GM21528 (cell line): ENCODE measurements around the gene EPS15.
"Not testable (repeated sequence)": the region's sequence is repeated elsewhere in the genome, so short reads cannot be mapped to it uniquely, and the experiment has no call there.

ENCODE experiments used
- ATAC-seq: cut with Tn5 transposase; IDR thresholded peaks from one replicate; pipeline ENCODE4 v1.9.1; 2021; ENCODE audit warnings: mild to moderate bottlenecking, moderate library complexity; ENCODE audit not compliant: unreplicated experiment, low FRiP score

EPS15 gene

DNA sequence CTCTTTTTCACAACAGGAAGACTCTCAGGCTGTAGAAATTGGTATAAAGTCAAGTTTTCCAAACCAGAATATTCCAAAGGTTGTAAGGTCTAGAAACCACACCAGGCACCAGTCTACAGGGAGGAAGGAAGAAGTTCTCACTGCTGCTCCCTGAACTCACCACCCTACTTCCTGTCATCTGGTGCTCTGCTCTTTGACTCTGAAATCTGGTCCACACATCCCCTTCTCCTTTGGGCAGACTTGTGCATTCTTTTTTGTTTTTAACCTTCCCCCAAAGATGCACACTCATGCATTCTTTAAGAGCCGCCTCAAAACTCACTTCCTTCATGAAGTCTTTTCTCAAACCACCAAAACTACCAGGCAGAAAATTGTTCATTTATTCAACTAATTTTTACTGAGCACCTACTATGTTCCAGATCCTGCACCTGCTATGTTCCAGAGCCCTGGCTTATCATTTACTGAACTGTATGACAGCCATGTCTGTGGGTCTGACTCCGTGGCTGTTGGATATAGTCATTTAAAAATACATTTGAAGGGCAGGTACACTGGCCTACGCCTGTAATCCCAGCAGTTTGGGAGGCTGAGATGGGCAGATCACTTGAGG is 30.1 kb upstream of the EPS15 start:
- ATAC-seq = no peak

GRCh38 chr1:51543858-51544257 is 24.8 kb upstream of the EPS15 start:
- no peak for ATAC-seq

- ATAC-seq = no peak
Observed at GRCh38 chr1:51542158-51542953, 23.3 kb upstream of the EPS15 start.

DNA sequence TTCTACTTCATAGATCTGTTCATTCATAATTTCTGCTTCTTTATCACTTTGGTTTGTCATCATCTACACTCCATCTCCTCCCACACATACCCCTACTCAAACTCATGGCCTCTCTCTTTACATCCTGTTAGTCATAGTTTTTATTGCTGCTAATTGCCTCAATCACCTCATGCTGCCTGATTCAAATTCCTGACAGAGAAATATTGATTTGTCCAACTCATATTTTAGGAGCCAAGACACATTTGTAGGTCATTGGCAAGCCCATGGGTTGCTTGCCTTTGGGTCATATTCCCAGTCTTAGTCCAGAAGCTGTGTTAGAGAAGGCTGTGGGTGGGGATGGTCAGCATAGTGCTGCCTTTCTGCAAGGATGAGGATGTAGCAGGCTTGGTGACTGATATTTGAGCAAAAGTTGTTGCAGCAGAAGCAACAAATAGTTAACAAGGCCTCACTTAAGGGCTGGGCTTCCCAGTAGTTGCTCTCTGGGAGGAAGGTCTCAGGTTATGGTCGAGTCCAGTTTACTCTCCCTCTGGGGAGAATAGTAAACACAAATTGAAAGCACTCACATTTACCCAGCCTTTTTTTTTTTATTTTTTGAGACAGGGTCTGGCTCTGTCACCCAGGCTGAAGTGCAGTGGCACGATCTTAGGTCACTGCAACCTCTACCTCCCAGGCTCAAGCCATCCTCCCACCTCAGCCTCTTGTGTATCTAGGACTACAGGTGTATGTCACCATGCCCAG is 22.4 kb upstream of the EPS15 start:
- ATAC-seq = no peak

DNA sequence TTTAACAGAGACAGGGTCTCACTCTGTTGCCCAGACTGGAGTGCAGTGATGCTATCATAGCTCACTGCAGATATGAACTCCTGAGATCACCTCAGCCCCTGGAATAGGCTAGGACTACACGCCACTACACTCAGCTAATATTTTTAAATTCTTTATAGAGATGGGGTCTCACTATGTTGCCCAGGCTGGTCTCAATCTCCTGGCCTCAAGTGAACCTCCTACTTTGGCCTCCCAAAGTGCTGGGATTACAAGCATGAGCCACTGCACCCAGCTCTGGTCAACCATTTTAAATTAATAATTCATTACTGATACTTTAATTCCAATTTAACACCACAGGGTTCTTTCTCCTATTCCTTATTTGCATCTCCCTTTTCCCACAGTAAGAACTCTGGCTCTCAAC is 18.5 kb upstream of the EPS15 start:
- ATAC-seq = no peak

GRCh38 chr1:51535006-51535592 is 16.0 kb upstream of the EPS15 start:
- ATAC-seq = no peak

DNA sequence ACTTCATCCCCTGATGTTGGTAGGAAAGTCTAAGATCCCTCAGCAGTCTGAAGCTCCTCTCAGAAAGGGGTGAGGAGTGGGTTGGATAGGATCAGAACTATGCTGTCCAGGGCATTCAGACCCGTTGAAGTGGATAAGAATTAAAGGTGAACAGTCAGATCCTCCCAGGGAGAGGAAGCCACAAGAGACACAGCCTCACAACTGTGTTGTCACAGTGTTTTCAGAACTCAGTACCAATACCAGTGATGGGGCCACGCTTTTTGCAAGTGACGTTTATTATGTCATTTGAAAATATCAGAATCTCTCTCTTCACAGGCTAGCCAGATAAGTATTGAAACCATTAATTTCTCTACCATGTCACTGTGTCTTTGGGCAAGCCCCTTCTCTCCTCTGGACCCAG is 15.4 kb upstream of the EPS15 start:
- no peak for ATAC-seq

GRCh38 chr1:51532853-51533252 is 13.8 kb upstream of the EPS15 start:
- no peak for ATAC-seq

DNA sequence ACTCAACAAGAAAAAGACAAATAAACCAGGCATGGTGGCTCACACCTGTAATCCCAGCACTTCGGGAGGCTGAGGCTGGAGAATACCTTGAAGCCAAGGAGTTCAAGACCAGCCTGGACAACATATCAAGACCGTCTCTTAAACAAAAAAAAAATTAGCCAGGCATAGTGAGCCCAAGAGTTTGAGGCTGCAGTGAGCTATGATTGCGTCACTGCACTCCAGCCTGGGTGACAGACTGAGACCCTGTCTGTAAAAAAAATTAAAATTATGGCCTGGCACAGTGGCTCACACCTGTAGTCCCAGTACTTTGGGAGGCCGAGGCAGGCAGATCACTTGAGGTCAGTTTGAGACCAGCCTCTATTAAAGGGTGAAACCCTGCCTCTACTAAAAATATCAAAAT is 11.4 kb upstream of the EPS15 start:
- not testable (repeated sequence) for ATAC-seq

DNA sequence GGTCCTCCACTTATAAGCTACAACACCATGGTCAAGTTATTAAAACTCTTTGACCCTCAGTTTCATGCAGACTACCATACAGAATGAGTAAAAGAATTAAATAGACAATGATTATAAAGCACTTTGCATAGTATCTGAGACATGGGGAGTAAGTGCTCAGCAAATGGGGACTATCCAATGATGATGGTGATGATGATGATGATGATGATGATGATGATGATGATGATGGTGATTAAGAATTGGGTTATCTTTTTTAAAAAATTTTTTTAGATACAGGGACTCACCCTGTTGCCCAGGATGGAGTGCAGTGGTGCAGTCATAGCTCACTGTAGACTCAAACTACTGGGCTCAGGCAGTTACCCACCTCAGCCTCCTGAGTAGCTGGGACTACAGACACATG is 8.1 kb upstream of the EPS15 start:
- ATAC-seq = no peak

GRCh38 chr1:51526248-51526647 is 7.2 kb upstream of the EPS15 start:
- no peak for ATAC-seq

GRCh38 chr1:51525295-51525694 is 6.2 kb upstream of the EPS15 start:
- ATAC-seq = no peak

- ATAC-seq = no peak
Observed at GRCh38 chr1:51524817-51525216, 5.8 kb upstream of the EPS15 start.

- no peak for ATAC-seq
Observed at GRCh38 chr1:51523931-51524330, 4.9 kb upstream of the EPS15 start.

DNA sequence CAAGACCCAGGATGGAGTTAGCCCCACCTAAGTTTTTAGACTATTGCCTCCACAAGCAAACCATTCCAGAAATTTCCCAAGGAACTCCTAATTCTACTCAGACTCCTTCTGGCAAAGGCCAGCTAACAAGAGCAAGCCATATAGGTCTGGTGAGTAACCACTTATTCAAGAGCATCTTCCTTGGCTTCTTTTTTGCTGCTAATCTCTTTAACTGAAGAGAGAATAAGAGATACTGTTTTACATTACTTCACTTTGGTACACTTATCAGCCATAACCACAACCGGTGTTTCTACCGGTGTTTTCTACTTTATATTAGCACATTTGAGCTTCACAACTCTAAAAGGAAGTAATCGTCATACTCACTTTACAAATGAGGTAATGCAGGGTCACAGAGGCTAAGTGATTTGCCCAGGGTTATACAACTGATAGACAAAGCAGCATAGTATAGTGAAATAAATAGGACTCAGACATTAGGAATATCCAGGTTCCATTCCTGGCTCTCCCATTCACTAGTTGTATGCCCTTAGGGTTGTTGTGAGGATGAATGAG is 1.7 kb upstream of the EPS15 start:
- no peak for ATAC-seq

DNA sequence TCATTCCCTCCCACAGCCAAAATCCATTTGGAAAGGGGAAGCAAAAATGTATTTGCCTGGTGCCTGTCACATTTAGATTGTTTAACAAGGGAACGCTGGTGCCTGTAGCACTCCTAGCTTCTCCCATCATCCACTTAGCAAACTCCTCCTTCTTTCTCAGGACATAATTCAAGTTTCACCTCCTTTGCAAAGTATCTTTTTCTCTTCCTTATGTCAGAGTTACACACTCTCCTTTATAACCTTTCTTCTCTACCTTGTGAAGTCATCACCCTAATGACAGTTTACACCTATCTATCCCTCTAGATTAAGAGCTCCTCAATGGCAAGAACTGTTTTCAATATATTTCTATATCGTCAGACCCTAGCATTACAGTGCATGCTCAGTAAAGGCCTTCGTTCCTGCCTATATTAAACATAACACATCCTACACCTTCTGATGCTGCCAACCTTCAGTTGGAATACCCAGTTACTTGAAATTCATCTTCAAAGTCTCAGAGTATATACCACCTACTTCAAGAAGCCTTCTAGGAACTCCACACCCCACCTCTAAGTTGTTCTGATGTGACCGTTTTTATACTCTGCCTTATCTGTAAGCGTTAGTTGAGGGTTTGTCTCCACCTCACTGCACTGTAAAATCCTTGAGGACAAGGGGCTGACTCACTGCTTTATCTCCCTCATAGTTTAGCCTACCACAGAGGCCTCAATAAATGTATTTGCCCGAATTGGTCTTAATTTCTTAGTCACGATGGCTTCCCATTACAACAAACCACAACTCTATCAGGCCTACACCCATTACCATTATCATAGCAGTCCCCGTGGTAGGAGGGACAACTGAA is 1.0 kb upstream of the EPS15 start:
- ATAC-seq = no peak

DNA sequence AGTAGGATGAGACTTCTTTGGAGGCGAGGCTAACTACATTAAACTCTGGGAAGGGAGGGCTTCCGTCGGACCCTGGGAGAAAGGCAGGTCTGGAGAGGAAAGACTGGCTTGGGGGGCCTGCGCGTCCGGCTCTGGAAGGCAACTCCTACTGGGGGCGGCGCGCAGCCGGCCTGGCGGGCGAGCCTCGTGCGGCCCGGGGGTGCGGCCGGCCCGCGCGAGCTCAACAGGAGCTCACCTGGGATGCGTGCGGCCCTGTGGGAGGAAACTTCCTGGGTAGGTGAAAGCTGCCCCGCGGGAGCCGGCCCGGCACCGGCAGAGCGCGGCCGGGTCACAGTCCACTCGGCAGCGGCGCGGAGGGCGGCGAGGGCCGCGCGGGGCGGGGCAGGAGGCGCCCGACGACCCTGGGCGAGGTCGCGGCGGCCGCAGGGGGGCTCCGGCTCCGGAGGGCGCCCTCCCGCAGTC is 449 bp downstream of the EPS15 start:
- peak; percentile 47 for ATAC-seq

DNA sequence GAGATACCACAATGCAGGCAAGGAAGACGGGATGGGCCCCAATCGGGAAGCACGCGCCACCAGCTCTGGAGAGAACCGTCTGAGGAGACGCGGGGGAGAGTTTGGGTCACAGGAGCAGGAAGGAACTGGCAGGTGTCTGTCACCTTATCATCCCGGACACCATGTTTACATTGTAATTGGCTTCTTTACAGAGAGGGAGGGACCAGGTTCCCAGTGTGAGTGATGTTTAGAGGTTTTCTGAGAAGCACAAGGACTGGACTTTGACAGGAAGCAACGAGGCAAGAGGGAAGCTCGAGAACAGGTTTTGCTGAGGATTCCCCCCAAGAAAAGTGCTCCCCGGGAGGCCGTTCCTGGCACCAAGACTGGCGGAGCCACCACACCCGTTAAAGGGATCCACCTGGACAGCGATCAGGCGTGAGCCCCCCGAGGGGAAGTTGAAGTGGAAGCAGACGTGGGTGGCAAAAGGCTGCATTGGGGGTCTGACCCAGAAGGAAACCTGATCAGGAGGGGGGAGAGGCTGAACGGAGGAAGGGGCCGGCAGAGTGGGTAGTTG is 957 bp downstream of the EPS15 start:
- peak; percentile 40 for ATAC-seq

DNA sequence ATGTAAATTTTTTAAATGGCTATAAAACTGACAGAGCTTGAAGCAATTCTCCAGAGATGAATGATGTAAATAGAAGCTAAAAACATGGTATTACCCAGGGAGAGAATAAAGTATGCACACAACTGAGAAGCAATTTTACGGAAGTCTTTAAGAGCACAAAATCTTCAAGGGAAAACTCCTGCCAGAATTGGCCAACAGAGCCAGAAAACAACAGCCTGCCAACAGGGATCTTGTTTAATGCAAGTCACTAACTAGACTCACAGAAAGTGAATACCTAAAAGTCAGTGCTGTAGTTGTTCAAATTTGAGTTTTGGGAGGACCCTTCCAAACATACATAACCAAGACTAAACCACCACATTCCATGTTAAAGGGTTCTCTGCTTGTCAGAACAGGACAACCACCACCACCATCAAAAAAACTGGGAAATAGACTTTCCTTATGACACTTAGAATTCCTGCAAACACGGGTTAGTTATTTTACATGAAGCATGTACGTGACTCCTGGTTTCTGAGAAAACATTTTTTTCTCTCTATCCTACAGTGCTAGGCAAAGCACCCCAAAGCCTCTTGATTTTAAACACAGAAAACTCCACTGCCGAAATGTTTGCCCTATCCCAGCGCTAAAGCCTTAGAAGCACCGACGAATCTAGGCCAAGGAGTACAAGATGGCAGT is 1.6 kb downstream of the EPS15 start:
- ATAC-seq = no peak
